Stimulated activated CD4-positive, alpha-beta T cell treated with anti-CD3 and anti-CD28 coated beads, Interleukin-1b, Interleukin-23, amount 100 ng/mL, for 4 hours (primary cell): ENCODE data around the gene TIMM23.

ENCODE experiments used
- DNase-seq, 2 donors: peaks; one replicate each; pipeline ENCODE4 v3.0.0-alpha.2; 2020; ENCODE audit warnings: low read depth in 2 of 2

The TIMM23 gene

GRCh38 chr10:46052057-46052790 is 79.9 kb downstream of the TIMM23 start:
- no peak for DNase-seq

DNA sequence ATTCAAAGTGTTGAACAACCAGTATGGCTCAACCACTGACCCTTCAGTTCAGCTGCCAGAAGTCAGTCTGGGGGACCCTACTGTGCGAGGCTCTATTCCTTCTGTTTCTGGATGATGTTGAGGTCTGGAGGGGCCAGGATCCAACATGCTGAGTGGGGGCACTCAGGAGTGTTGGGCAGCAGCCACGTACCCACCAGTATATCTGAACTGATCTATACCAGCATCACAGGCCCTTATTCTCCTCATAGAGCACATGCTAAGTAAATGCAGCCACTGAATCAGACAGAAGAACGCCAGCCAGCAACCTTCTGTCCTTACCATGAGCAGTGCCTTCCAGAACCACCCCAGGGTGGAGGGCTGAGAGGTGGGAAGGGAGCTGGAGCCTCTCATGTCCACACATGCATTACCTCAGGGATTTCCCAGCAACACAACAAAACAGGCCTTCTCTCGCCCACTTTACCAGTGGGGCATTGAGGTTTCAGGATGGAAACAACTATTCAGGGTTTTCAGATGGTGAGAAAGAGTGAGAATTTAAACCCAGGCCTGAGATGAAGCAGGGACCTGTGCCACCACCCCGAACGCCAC is 80.6 kb downstream of the TIMM23 start:
- DNase-seq: no peak
